ENCODE data around the gene PDSS2.
"Not testable (repeated sequence)": the region's sequence is repeated elsewhere in the genome, so short reads cannot be mapped to it uniquely, and the experiment has no call there.

The PDSS2 gene

GRCh38 chr6:107280791-107281190, 178.6 kb downstream of the PDSS2 start:
- no peak for FAIRE-seq
- no peak for DNase-seq (ENCODE audit: insufficient read length, low spot score)

GRCh38 chr6:107280001-107280400, 179.4 kb downstream of the PDSS2 start:
- not testable (repeated sequence) for FAIRE-seq; DNase-seq (ENCODE audit: insufficient read length, low spot score)

- FAIRE-seq (no peak), DNase-seq (ENCODE audit: insufficient read length, low spot score) (no peak)
Observed at GRCh38 chr6:107275330-107275865, 184.0 kb downstream of the PDSS2 start.

GRCh38 chr6:107274288-107274687, 185.1 kb downstream of the PDSS2 start:
- no peak for FAIRE-seq

GRCh38 chr6:107272246-107272645, 187.1 kb downstream of the PDSS2 start:
- FAIRE-seq, result no peak
- no peak for DNase-seq (ENCODE audit: insufficient read length, low spot score)

More at GRCh38 chr6:107274288-107274687, 185.1 kb downstream of the PDSS2 start:
- no peak for DNase-seq (ENCODE audit: insufficient read length, low spot score)

GRCh38 chr6:107271208-107271790, 188.1 kb downstream of the PDSS2 start:
- FAIRE-seq, result no peak

GRCh38 chr6:107267634-107268033, 191.7 kb downstream of the PDSS2 start:
- FAIRE-seq (no peak), DNase-seq (ENCODE audit: insufficient read length, low spot score) (no peak)

More at GRCh38 chr6:107271208-107271790, 188.1 kb downstream of the PDSS2 start:
- no peak for DNase-seq (ENCODE audit: insufficient read length, low spot score)

- FAIRE-seq (no peak), DNase-seq (ENCODE audit: insufficient read length, low spot score) (no peak)
Observed at GRCh38 chr6:107267006-107267405, 192.4 kb downstream of the PDSS2 start.

GRCh38 chr6:107266563-107266962, 192.8 kb downstream of the PDSS2 start:
- no peak for FAIRE-seq
- DNase-seq (ENCODE audit: insufficient read length, low spot score), result no peak

- FAIRE-seq (no peak), DNase-seq (ENCODE audit: insufficient read length, low spot score) (no peak)
Observed at GRCh38 chr6:107264357-107264840, 195.0 kb downstream of the PDSS2 start.

- FAIRE-seq (no peak), DNase-seq (ENCODE audit: insufficient read length, low spot score) (no peak)
Observed at GRCh38 chr6:107259951-107260350, 199.4 kb downstream of the PDSS2 start.

GRCh38 chr6:107248147-107248546, 211.2 kb downstream of the PDSS2 start:
- DNase-seq (ENCODE audit: insufficient read length, low spot score) (no peak), FAIRE-seq (no peak)

GRCh38 chr6:107246972-107247615, 212.3 kb downstream of the PDSS2 start:
- DNase-seq (ENCODE audit: insufficient read length, low spot score) (no peak), FAIRE-seq (no peak)

GRCh38 chr6:107246249-107246971, 213.0 kb downstream of the PDSS2 start:
- no peak for DNase-seq (ENCODE audit: insufficient read length, low spot score)
- FAIRE-seq, result no peak

GRCh38 chr6:107244742-107245480, 214.5 kb downstream of the PDSS2 start:
- no peak for FAIRE-seq
- no peak for DNase-seq (ENCODE audit: insufficient read length, low spot score)

GRCh38 chr6:107244082-107244741, 215.2 kb downstream of the PDSS2 start:
- no peak for DNase-seq (ENCODE audit: insufficient read length, low spot score)
- FAIRE-seq, result no peak

GRCh38 chr6:107243471-107243870, 215.9 kb downstream of the PDSS2 start:
- FAIRE-seq (no peak), DNase-seq (ENCODE audit: insufficient read length, low spot score) (no peak)

GRCh38 chr6:107237992-107238660, 221.2 kb downstream of the PDSS2 start:
- FAIRE-seq (no peak), DNase-seq (ENCODE audit: insufficient read length, low spot score) (no peak)

GRCh38 chr6:107235511-107235910, 223.9 kb downstream of the PDSS2 start:
- FAIRE-seq (no peak), DNase-seq (ENCODE audit: insufficient read length, low spot score) (no peak)

GRCh38 chr6:107235007-107235406, 224.4 kb downstream of the PDSS2 start:
- DNase-seq (ENCODE audit: insufficient read length, low spot score) (no peak), FAIRE-seq (no peak)
